ENCODE results near the gene GSDMA.
A peak's percentile ranks its signal among the peaks of the same experiment; 100 is the strongest.

The GSDMA gene, protein sequence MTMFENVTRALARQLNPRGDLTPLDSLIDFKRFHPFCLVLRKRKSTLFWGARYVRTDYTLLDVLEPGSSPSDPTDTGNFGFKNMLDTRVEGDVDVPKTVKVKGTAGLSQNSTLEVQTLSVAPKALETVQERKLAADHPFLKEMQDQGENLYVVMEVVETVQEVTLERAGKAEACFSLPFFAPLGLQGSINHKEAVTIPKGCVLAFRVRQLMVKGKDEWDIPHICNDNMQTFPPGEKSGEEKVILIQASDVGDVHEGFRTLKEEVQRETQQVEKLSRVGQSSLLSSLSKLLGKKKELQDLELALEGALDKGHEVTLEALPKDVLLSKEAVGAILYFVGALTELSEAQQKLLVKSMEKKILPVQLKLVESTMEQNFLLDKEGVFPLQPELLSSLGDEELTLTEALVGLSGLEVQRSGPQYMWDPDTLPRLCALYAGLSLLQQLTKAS

DNA sequence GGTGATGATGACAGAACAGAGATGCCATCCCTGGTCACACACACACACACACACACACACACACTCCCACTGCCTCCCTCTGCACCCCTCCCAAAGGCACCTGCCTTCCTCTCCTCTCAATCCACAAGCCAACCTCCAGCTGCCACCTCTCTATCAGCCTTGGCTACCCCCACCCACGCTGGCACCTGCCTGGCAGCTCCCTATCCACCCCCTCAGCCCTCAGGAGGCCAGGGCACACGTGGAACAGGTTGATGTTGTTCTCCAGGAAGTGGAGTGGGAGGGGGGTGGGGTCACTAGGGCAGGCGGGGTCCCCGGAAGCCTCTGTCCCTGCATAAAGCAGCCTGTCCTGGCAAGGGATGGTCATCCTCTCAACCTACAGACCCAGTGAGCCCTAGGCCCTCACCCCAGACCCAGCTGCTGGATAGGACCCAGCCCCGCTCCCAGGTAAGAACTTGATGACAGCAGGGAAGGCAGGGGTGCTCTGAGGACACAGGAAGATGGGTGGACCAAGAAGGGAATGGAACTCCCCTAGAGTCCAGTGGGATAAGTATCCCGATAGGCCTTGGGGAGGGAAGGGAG, at the start of gene GSDMA:
GSDMA (plus strand) TSS at position 363 of the 579 bp plus-strand sequence. CDS start 2,684 bp downstream, outside the sequence.
- DNase-seq (ENCODE audit: low read depth, low spot score), result no peak
- Histone ChIP-seq H3K9ac (ENCODE audit: insufficient read length) (no peak within 1 kb of the TSS), H3K4me3 (no peak within 1 kb of the TSS), H3K9me3 (ENCODE audit: low read depth, low read length) (no peaks in the 10 kb centered on the region), H3K27ac (no peak within 1 kb of the TSS), H3K36me3 (ENCODE audit: insufficient read depth, low read length) (no peaks in the 10 kb centered on the region)
- TF ChIP-seq POLR2AphosphoS5 (IDR thresholded peaks at IDR 0.05; ENCODE audit: borderline replicate concordance, low read depth, low read length) (no peak), EZH2 (IDR thresholded peaks at IDR 0.05) (no peak), FOXP2 (optimal IDR thresholded peaks at IDR 0.05; ENCODE audit: control extremely low read depth, extremely low read length, insufficient read depth) (no peak)

DNA sequence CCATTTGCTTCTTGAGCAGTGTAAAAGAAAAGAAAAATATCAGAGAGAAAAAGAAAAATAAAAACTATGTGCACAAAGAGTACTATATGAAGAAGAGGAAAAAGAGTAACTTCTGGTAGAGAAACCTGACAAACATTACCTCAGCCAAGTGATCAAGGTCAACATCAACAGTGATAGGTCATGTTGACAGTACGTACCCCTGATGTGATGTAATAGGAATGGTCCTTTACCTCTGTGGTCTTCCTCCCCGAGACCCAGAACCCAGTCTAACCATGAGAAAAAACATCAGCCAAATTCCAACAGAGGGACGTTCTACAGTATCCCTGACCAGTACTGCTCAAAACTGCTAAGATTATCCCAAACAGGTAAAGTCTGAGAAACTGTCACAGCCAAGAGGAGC, 48.8 kb upstream of the GSDMA start:
- no peak overlapping the region for H3K4me3 ChIP-seq
- no peaks in the 10 kb centered on the region for H3K9me3 ChIP-seq (ENCODE audit: low read depth, low read length)
- no peak overlapping the region for H3K27ac ChIP-seq
- TF ChIP-seq POLR2AphosphoS5 (IDR thresholded peaks at IDR 0.05; ENCODE audit: borderline replicate concordance, low read depth, low read length) (no peak), EZH2 (IDR thresholded peaks at IDR 0.05) (no peak), FOXP2 (optimal IDR thresholded peaks at IDR 0.05; ENCODE audit: control extremely low read depth, extremely low read length, insufficient read depth) (no peak)
- DNase-seq (ENCODE audit: low read depth, low spot score), result no peak
- H3K36me3 ChIP-seq (ENCODE audit: insufficient read depth, low read length), result no peaks in the 10 kb centered on the region; the same call in 1 of the 2 replicates
- H3K9ac ChIP-seq (ENCODE audit: insufficient read length), result no peak overlapping the region

DNA sequence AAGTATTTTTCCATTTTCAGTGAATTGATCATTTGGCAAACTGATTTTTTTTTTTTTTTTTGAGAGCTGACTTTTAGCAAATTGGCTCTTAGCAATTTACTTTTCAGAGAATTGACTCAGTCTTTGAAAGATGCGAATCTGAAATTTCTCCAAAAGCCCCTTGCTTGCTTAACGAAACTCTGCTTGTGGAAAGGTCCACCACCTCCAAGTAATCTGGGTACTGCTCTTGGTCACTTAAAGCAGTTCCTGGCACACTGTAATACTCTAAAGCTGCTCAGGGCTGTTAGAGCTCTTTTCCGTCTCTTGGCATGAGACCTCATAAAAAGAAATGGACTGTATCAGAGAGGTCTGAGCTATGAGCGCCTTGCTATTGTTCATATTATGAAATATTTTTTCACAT, 47.2 kb upstream of the GSDMA start:
- no peaks in the 10 kb centered on the region; the same call in 1 of the 2 replicates for H3K36me3 ChIP-seq (ENCODE audit: insufficient read depth, low read length)
- H3K9me3 ChIP-seq (ENCODE audit: low read depth, low read length), result no peaks in the 10 kb centered on the region
- peak overlapping the region; percentile 36; the same call in 1 of the 2 replicates for H3K27ac ChIP-seq
- TF ChIP-seq EZH2 (IDR thresholded peaks at IDR 0.05) (no peak), POLR2AphosphoS5 (IDR thresholded peaks at IDR 0.05; ENCODE audit: borderline replicate concordance, low read depth, low read length) (no peak), FOXP2 (optimal IDR thresholded peaks at IDR 0.05; ENCODE audit: control extremely low read depth, extremely low read length, insufficient read depth) (no peak)
- no peak overlapping the region for H3K4me3 ChIP-seq
- no peak for DNase-seq (ENCODE audit: low read depth, low spot score)
- H3K9ac ChIP-seq (ENCODE audit: insufficient read length), result no peak overlapping the region

DNA sequence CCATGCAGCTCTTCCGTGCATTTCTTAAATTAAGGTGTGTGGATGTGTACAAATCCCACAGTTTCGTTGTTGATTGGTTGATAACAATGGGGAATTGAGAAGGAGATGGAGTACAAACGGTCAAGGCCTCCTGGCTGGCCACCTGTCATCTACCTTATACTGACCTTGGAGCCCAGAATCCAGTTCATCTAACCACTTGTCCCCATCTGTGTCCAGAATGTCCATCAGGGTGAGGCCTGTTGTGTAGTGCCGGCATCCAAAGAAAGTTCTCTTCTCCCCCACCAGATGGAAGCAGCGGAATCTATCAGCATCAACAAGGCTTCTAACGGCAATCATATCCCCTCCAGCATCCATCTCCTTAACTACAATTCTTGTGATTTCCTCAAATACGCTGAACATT, 45.9 kb upstream of the GSDMA start:
- Histone ChIP-seq H3K36me3 (ENCODE audit: insufficient read depth, low read length) (no peaks in the 10 kb centered on the region; the same call in 1 of the 2 replicates), H3K9me3 (ENCODE audit: low read depth, low read length) (no peaks in the 10 kb centered on the region), H3K27ac (no peak overlapping the region), H3K9ac (ENCODE audit: insufficient read length) (no peak overlapping the region), H3K4me3 (no peak overlapping the region)
- DNase-seq (ENCODE audit: low read depth, low spot score), result no peak
- TF ChIP-seq POLR2AphosphoS5 (IDR thresholded peaks at IDR 0.05; ENCODE audit: borderline replicate concordance, low read depth, low read length) (no peak), FOXP2 (optimal IDR thresholded peaks at IDR 0.05; ENCODE audit: control extremely low read depth, extremely low read length, insufficient read depth) (no peak), EZH2 (IDR thresholded peaks at IDR 0.05) (no peak)

DNA sequence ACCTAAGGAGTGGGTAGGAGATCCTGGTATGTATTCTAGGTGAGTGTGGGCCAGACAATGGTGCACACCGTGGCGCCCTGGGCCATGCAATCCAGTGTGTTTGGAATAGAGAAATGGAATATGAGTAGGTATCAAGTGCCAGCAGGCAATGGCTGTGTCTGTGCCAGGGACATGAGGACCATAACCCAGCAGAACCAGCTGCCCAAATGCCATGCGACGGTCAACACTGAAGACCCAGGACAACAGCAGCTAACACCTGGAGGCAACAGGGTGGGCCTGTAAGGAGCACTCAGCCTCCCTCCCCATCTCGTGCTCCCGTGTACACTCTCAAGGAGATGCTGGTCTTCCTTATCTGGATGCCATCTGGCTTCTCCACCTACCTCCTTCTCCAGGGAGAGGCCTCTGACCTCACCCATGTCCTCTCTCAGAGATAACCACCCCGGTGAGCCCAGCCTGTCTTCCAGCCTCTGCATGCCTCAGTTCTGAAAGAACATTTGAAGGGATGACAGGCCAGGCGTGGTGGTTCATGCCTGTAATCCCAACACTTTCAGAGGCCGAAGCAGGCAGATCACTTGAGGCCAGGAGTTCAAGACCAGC, 43.6 kb upstream of the GSDMA start:
- Histone ChIP-seq H3K27ac (no peak overlapping the region), H3K9me3 (ENCODE audit: low read depth, low read length) (no peaks in the 10 kb centered on the region), H3K9ac (ENCODE audit: insufficient read length) (no peak overlapping the region), H3K4me3 (no peak overlapping the region), H3K36me3 (ENCODE audit: insufficient read depth, low read length) (peaks cover 10% of the 10 kb centered on the region; the same call in 1 of the 2 replicates)
- TF ChIP-seq FOXP2 (optimal IDR thresholded peaks at IDR 0.05; ENCODE audit: control extremely low read depth, extremely low read length, insufficient read depth), result no peak
- no peak for TF ChIP-seq EZH2 (IDR thresholded peaks at IDR 0.05)
- no peak for TF ChIP-seq POLR2AphosphoS5 (IDR thresholded peaks at IDR 0.05; ENCODE audit: borderline replicate concordance, low read depth, low read length)
- DNase-seq (ENCODE audit: low read depth, low spot score), result no peak

DNA sequence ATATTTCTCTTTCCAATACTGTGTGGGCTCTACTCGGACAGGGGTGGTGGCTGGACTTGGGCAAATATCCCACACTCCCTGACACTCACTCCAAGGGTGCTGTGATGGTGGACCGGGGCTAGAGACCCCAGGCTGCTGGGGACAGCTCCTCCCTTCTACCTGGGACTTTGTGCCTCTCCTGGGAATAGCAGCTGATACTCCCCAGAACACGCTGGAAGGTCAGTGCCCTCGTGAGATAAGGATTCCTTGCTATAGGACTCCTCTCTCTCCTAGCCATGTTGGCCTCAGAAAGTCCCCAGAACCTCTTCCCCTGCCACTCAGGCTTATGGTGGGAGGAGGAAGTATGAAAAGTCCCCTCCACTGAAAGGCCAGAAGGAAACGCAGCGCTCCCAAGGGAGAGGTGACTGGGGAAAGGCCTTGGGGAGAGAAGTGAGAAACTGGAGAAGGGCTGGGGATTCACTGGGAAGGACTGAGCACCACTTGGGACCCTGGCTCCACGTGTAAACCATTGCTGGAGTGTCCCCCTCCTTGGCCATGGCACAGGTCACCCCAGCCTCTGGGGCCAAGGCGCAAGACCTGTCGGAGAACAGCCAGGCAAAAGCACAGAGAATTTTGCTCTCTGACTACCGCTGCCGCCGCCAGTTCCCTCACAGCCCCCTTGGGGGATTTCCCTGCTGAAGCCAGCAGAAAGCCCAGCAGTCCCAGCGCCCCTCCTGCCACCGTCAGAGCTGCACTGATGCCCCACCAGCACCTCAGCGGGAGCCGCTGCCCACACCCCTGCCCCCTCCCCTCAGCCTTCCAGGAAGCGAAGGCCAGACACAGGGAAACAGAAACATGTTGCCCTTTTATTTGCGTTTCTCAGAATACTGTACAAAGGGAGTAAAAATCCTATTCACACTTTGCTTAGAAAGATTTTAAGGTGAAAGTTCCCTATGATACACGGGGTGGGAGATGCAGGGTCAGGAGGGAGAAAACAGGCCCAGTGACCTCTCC, 42.3 kb upstream of the GSDMA start:
- H3K4me3 ChIP-seq, result no peak overlapping the region
- peak overlapping the region; percentile 36; the same call in 1 of the 2 replicates for H3K27ac ChIP-seq
- TF ChIP-seq POLR2AphosphoS5 (IDR thresholded peaks at IDR 0.05; ENCODE audit: borderline replicate concordance, low read depth, low read length), result no peak
- no peak for TF ChIP-seq FOXP2 (optimal IDR thresholded peaks at IDR 0.05; ENCODE audit: control extremely low read depth, extremely low read length, insufficient read depth)
- no peak for TF ChIP-seq EZH2 (IDR thresholded peaks at IDR 0.05)
- H3K9me3 ChIP-seq (ENCODE audit: low read depth, low read length), result no peaks in the 10 kb centered on the region
- peaks cover 10% of the 10 kb centered on the region; the same call in 1 of the 2 replicates for H3K36me3 ChIP-seq (ENCODE audit: insufficient read depth, low read length)
- no peak overlapping the region for H3K9ac ChIP-seq (ENCODE audit: insufficient read length)
- no peak for DNase-seq (ENCODE audit: low read depth, low spot score)

DNA sequence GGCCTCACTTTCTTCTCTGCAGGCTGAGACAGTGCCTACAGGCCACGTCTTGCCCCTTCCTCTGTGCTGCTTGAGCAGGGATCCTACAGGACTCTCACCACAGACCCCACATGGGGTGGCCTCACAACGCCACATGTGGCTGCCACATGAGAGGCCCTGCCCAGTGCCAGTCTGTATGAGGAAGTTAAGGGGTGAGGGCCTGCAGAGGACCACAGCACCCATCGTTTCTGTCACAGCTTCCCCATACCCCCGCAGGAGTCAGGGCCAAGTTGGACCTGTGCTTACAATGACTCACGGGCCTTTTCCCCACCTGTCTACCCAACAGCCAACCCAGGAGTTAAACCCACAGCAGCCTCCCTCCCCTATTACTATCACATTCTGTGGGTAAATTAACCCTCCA, 41.5 kb upstream of the GSDMA start:
- Histone ChIP-seq H3K27ac (no peak overlapping the region), H3K9me3 (ENCODE audit: low read depth, low read length) (no peaks in the 10 kb centered on the region), H3K4me3 (no peak overlapping the region), H3K9ac (ENCODE audit: insufficient read length) (no peak overlapping the region), H3K36me3 (ENCODE audit: insufficient read depth, low read length) (peaks cover 10% of the 10 kb centered on the region; the same call in 1 of the 2 replicates)
- DNase-seq (ENCODE audit: low read depth, low spot score), result no peak
- TF ChIP-seq FOXP2 (optimal IDR thresholded peaks at IDR 0.05; ENCODE audit: control extremely low read depth, extremely low read length, insufficient read depth) (no peak), EZH2 (IDR thresholded peaks at IDR 0.05) (no peak)
